Activated CD8-positive, alpha-beta memory T cell treated with anti-CD3 and anti-CD28 coated beads, Interleukin-2, amount 10 ng/mL, durations not matched to agents 7 days and 5 days (primary cell): ENCODE results near the gene FAS. TPM values are rescaled to one million over a fixed set of nuclear protein-coding genes. Genes with fewer than 3 reads are reported as not detected.

ENCODE experiments used
- ATAC-seq: fragments of 150-1000 bp; cut with Tn5 transposase; one replicate; pipeline ENCODE4 v1.10.0; 2021; ENCODE audit warnings: moderate library complexity
- CTCF ChIA-PET: fragments of 350-600 bp; sonication (Branson Sonifier 250); formaldehyde crosslinking; loops from one replicate; lab custom pipeline; 2021; ENCODE audit warnings: antibody characterized with exemption; lab: Charles Lee
- DNase-seq: peaks from one replicate; pipeline ENCODE4 v3.0.0-alpha.2; 2020
- H3K27ac Mint-ChIP-seq: one replicate; pipeline ENCODE4 v1.8.0; 2021; ENCODE audit warnings: mild to moderate bottlenecking, mixed read lengths
- H3K27me3 Mint-ChIP-seq: one replicate; pipeline ENCODE4 v1.8.0; 2021; ENCODE audit warnings: mixed read lengths
- H3K36me3 Mint-ChIP-seq: one replicate; pipeline ENCODE4 v1.8.0; 2021; ENCODE audit warnings: mild to moderate bottlenecking, mixed read lengths
- H3K4me1 Mint-ChIP-seq: one replicate; pipeline ENCODE4 v1.8.0; 2021; ENCODE audit warnings: mixed read lengths
- H3K4me3 Mint-ChIP-seq: one replicate; pipeline ENCODE4 v1.8.0; 2021; ENCODE audit warnings: mild to moderate bottlenecking, moderate library complexity, mixed read lengths
- H3K9me3 Mint-ChIP-seq: one replicate; pipeline ENCODE4 v1.8.0; 2022; ENCODE audit warnings: low read depth, mixed read lengths
- total RNA-seq, 2 experiments: library from RNA; stranded (reverse); gene quantifications; one replicate each; pipeline ENCODE4 v1.2.3, GENCODE V29; 2021

Gene FAS
- total RNA-seq, 2 experiments from 2014 or later = 73.7 to 75.4 TPM

- DNase-seq = no peak
- no peak for ATAC-seq
- H3K27ac Mint-ChIP-seq = no peak overlapping the region
- H3K27me3 Mint-ChIP-seq = no peaks in the 10 kb centered on the region
- H3K9me3 Mint-ChIP-seq = no peaks in the 10 kb centered on the region
- CTCF ChIA-PET = interaction anchor here (2.9 kb wide), 1 partner anchor 24 kb away, joined by 8 read pairs; no protein-coding TSS in a partner anchor
- H3K36me3 Mint-ChIP-seq = peaks cover 4% of the 10 kb centered on the region
- H3K4me3 Mint-ChIP-seq = no peak overlapping the region
- peaks cover 30% of the 10 kb centered on the region for H3K4me1 Mint-ChIP-seq
Observed at GRCh38 chr10:88958721-88959120, 31.9 kb upstream of the FAS start.

GRCh38 chr10:88960802-88961201 is 29.8 kb upstream of the FAS start:
- no peaks in the 10 kb centered on the region for H3K27me3 Mint-ChIP-seq
- peaks cover 30% of the 10 kb centered on the region for H3K4me1 Mint-ChIP-seq
- H3K27ac Mint-ChIP-seq = no peak overlapping the region
- CTCF ChIA-PET = interaction anchor here (0.8 to 1.4 kb wide), 4 partner anchors 26 to 41 kb away, joined by 3 to 5 read pairs (median 4); partner anchors contain the start of gene FAS
- peak; percentile 57 for ATAC-seq
- no peak for DNase-seq
- peaks cover 4% of the 10 kb centered on the region for H3K36me3 Mint-ChIP-seq
- H3K4me3 Mint-ChIP-seq = no peak overlapping the region
- H3K9me3 Mint-ChIP-seq = no peaks in the 10 kb centered on the region

DNA sequence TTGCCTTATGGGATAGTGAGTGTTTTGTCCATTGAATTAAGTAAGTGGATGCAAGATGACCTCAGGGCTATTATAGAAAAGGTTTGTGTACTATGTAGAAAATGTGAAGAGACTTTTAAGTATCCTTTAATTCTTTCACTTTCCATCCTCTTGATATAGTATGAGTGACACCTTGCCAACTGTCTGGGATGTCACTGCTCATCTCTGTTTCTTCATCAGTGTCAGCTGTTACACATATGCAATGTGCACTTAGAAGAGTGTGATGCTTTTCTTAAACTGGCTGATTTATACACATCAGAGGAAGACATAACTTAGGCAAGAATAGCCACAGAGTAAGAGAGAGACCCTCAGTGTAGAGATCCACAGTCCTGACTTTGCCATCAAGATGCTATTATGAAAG is 29.3 kb upstream of the FAS start:
- Mint-ChIP-seq H3K4me1 (peaks cover 30% of the 10 kb centered on the region), H3K27ac (no peak overlapping the region), H3K36me3 (peaks cover 4% of the 10 kb centered on the region), H3K4me3 (no peak overlapping the region), H3K27me3 (no peaks in the 10 kb centered on the region), H3K9me3 (no peaks in the 10 kb centered on the region)
- no peak for DNase-seq
- CTCF ChIA-PET = interaction anchor here (0.8 to 1.4 kb wide), 3 partner anchors 27 to 39 kb away, joined by 3 to 5 read pairs (median 4); partner anchors contain the start of gene FAS
- peak; percentile 27 for ATAC-seq

DNA sequence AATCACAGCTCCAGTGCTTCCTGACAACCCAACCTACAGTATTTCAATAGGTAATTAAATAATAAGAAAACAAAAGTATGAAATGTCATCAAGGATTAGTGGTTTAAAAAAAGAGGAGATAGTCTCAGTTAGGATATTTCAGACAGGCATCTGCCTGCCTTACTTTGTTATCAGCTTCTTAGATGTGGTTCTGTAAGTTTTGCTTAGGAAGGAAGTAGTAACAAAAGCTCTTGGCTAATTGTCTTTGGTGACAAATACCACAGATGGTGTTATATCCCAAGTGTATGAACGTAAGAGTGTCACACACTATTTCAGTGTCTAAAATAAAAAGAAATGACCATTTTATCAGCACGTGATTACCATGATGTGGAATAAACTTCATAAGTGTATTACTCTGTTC is 28.3 kb upstream of the FAS start:
- Mint-ChIP-seq H3K27me3 (no peaks in the 10 kb centered on the region), H3K4me1 (peaks cover 30% of the 10 kb centered on the region), H3K27ac (peak overlapping the region; percentile 61), H3K4me3 (no peak overlapping the region), H3K9me3 (no peaks in the 10 kb centered on the region), H3K36me3 (peaks cover 5% of the 10 kb centered on the region)
- CTCF ChIA-PET = interaction anchor here (1.0 kb wide), 1 partner anchor 10 kb away, joined by 3 read pairs; the partner anchor contains the start of gene ACTA2
- DNase-seq (no peak), ATAC-seq (no peak)

GRCh38 chr10:88963318-88963717 is 27.3 kb upstream of the FAS start:
- ATAC-seq (no peak), DNase-seq (no peak)
- no peaks in the 10 kb centered on the region for H3K9me3 Mint-ChIP-seq
- H3K27ac Mint-ChIP-seq = no peak overlapping the region
- no peaks in the 10 kb centered on the region for H3K27me3 Mint-ChIP-seq
- peaks cover 30% of the 10 kb centered on the region for H3K4me1 Mint-ChIP-seq
- H3K4me3 Mint-ChIP-seq = no peak overlapping the region
- CTCF ChIA-PET = no interaction called here
- peaks cover 5% of the 10 kb centered on the region for H3K36me3 Mint-ChIP-seq

DNA sequence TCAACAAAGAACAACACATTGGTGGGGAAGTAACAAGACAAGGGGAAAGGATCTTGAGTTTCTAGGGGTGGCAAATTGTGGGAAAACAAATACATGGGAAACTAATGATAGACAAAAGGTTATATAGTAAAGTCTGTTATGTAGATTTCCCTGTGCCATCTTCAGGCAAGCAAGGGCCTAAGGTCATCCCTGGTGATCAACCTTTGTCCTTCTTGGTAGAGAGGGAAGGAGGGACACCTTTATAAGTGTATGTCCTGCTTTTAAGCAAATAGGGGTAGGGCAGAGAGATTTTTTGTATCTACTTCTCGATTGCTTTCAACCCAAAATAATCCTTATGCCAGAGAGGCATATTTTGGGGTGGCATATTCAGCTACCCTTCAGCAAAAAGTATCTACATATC is 26.2 kb upstream of the FAS start:
- no peak overlapping the region for H3K27ac Mint-ChIP-seq
- CTCF ChIA-PET = interaction anchor here (1.1 to 1.4 kb wide), 2 partner anchors 9 to 32 kb away, joined by 3 read pairs; no protein-coding TSS in a partner anchor
- DNase-seq (no peak), ATAC-seq (no peak)
- no peak overlapping the region for H3K4me3 Mint-ChIP-seq
- peaks cover 5% of the 10 kb centered on the region for H3K36me3 Mint-ChIP-seq
- no peaks in the 10 kb centered on the region for H3K9me3 Mint-ChIP-seq
- H3K4me1 Mint-ChIP-seq = peaks cover 30% of the 10 kb centered on the region
- no peaks in the 10 kb centered on the region for H3K27me3 Mint-ChIP-seq

DNA sequence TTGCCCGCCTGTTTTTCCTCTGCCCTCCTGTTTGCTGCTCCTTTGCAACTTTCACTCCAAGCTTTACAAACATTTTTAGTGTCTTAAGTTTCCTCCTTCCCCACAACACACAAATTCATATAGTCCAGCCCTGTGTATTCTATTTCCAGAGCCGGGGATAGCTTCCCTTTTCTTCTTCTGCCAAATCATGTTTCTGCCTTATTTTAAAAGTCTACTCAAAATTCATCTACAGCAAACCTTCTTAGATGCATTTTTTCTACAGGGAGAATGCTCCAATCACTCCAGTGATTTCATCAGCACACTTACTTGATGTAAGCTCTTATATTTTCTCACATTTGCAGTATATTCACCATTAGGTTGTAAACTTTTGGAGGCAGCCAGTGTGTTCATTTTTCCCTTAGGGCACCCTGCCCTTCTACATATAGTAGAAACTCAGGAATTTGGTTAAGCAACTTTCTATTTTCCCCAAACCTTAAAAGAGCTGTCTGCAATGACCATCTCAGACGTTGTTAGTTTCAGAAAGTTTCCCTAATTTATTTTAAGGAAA is 25.7 kb upstream of the FAS start:
- DNase-seq (no peak), ATAC-seq (no peak)
- no peaks in the 10 kb centered on the region for H3K9me3 Mint-ChIP-seq
- peaks cover 30% of the 10 kb centered on the region for H3K4me1 Mint-ChIP-seq
- H3K27me3 Mint-ChIP-seq = no peaks in the 10 kb centered on the region
- H3K4me3 Mint-ChIP-seq = no peak overlapping the region
- peaks cover 4% of the 10 kb centered on the region for H3K36me3 Mint-ChIP-seq
- CTCF ChIA-PET = interaction anchor here (1.1 to 1.4 kb wide), 2 partner anchors 8 to 32 kb away, joined by 3 read pairs; no protein-coding TSS in a partner anchor
- H3K27ac Mint-ChIP-seq = no peak overlapping the region

DNA sequence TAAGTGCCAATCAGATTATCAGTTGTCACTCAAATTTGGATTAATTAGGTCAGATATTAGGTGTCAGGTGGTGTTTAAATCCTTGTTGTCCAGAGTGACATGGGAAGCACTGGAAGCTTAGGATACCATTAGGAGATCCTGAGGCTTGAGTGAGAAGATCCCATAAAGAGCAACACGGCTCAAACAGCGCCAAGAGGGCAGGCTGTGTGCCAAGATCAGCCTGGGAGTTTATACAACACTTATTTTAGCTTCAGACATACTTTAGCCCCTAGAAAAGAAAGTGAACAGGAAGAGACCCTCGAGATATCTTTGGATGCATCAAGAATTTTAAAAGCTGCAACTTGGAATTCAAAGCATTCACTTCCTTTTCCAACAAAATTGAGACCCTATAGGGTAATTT is 23.8 kb upstream of the FAS start:
- ATAC-seq (no peak), DNase-seq (no peak)
- H3K27ac Mint-ChIP-seq = no peak overlapping the region
- peaks cover 13% of the 10 kb centered on the region for H3K4me1 Mint-ChIP-seq
- H3K27me3 Mint-ChIP-seq = no peaks in the 10 kb centered on the region
- H3K4me3 Mint-ChIP-seq = no peak overlapping the region
- peaks cover 6% of the 10 kb centered on the region for H3K36me3 Mint-ChIP-seq
- CTCF ChIA-PET = no interaction called here
- H3K9me3 Mint-ChIP-seq = no peaks in the 10 kb centered on the region

- no peak for ATAC-seq
- H3K36me3 Mint-ChIP-seq = peaks cover 6% of the 10 kb centered on the region
- peaks cover 6% of the 10 kb centered on the region for H3K4me1 Mint-ChIP-seq
- H3K4me3 Mint-ChIP-seq = no peak overlapping the region
- H3K27ac Mint-ChIP-seq = no peak overlapping the region
- CTCF ChIA-PET = interaction anchor here (1.1 kb wide), 1 partner anchor 10 kb away, joined by 3 read pairs; no protein-coding TSS in a partner anchor
- H3K9me3 Mint-ChIP-seq = no peaks in the 10 kb centered on the region
- H3K27me3 Mint-ChIP-seq = no peaks in the 10 kb centered on the region
- DNase-seq = no peak
Observed at GRCh38 chr10:88968391-88968790, 22.2 kb upstream of the FAS start.

DNA sequence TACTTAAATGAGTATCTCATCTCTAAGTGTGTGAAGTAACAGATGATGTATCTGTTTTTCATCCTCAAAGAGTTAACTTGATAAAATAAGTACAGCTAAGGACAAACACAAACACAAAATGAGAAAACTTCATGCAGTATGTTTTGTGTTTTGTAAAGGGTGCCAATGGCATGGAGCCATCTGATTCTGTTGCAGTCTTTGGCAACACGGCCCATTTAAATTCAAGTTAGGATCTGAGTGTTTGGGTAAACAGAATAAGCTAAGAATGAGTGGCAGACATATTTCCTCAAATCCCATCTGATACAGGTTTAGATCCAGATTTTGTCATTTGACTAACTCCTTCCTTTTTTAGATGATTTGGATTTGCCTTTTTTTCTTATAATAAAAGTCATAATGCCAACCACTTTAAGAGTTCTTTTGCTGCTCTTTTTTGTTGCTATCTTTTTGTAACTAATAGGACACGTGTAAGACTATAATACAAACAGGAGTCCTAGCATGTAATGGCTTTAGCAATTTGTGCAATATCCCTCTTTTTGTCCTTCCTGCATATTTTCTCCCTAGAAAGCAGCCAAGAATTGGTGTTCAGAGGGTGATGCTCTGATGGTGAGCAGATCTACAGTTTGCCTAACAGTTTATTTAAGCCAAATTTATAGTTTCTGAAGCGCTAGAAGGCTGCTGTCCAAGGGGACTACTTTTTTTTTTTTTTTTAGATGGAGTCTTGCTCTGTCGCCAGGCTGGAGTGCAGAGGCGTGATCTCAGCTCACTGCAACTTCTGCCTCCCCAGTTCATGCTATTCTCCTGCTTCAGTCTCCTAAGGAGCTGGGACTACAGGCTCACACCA is 19.2 kb upstream of the FAS start:
- no peaks in the 10 kb centered on the region for H3K9me3 Mint-ChIP-seq
- DNase-seq (no peak), ATAC-seq (no peak)
- no peak overlapping the region for H3K4me3 Mint-ChIP-seq
- H3K27ac Mint-ChIP-seq = no peak overlapping the region
- peaks cover 23% of the 10 kb centered on the region for H3K4me1 Mint-ChIP-seq
- peaks cover 9% of the 10 kb centered on the region for H3K36me3 Mint-ChIP-seq
- CTCF ChIA-PET = interaction anchor here (0.6 to 1.0 kb wide), 2 partner anchors 37 to 113 kb away, joined by 3 read pairs; no protein-coding TSS in a partner anchor
- no peaks in the 10 kb centered on the region for H3K27me3 Mint-ChIP-seq

GRCh38 chr10:88974012-88974411 is 16.6 kb upstream of the FAS start:
- DNase-seq = no peak
- H3K27me3 Mint-ChIP-seq = no peaks in the 10 kb centered on the region
- H3K9me3 Mint-ChIP-seq = no peaks in the 10 kb centered on the region
- no peak for ATAC-seq
- peaks cover 7% of the 10 kb centered on the region for H3K36me3 Mint-ChIP-seq
- peaks cover 24% of the 10 kb centered on the region for H3K4me1 Mint-ChIP-seq
- no peak overlapping the region for H3K27ac Mint-ChIP-seq
- CTCF ChIA-PET = interaction anchor here (1.2 to 1.4 kb wide), 2 partner anchors 18 to 39 kb away, joined by 4 read pairs; no protein-coding TSS in a partner anchor
- no peak overlapping the region for H3K4me3 Mint-ChIP-seq

DNA sequence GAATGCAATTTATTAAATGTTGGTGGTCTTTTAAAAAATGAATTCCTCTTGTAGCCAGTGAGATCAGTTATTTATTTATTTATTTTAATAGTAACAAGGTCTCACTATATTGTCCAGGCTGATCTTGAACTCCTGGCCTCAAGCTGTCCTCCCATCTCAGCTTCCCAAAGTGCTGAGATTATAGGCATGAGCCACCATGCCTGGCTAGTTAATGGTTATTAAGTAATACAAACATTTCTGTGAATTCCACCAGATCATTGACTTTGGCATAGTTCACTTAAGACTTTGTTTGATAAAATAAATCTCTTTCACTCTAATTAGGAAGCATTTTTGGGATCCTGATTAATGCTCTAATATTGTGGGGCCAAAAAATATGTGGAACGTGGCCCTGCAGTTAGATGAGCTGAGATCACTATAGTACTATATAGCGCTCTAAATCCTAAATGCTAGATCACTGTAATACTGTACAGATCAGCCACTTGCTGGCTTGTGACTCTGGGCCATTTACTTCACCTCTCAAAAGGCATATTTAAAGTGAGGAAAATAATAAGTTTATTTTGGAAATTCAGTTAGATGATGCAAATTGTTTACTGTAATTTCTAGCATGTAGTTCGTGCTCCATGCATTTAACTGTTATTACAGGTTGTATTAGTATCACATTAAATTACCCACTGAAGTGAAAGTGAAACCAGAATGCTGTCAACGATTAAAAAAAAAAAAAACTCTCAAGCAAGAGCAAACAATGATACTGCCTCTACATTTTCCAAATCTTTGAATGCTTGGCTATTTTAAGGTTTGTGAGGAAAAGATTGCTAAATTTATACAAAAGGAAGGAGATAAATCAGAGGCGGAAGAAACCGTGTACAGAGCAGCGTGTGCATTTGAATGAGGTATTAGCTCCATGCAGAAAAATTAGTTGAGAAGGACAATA is 15.9 kb upstream of the FAS start:
- peak overlapping the region; percentile 95 for H3K4me3 Mint-ChIP-seq
- CTCF ChIA-PET = interaction anchor here (1.0 to 1.7 kb wide), 4 partner anchors 13 to 233 kb away, joined by 3 to 4 read pairs (median 4); partner anchors contain the start of gene FAS
- ATAC-seq = peak; percentile 85
- H3K27ac Mint-ChIP-seq = peak overlapping the region; percentile 99
- H3K27me3 Mint-ChIP-seq = no peaks in the 10 kb centered on the region
- H3K4me1 Mint-ChIP-seq = peaks cover 26% of the 10 kb centered on the region
- no peaks in the 10 kb centered on the region for H3K9me3 Mint-ChIP-seq
- no peak for DNase-seq
- H3K36me3 Mint-ChIP-seq = peaks cover 7% of the 10 kb centered on the region
